ENCODE data around the gene PPP1R1A.

- TF ChIP-seq CTCF (IDR thresholded peaks at IDR 0.05): no peak
- no peak for TF ChIP-seq POLR2A (IDR thresholded peaks at IDR 0.05)
These were observed 17.0 kb downstream of the PPP1R1A start for GRCh38 chr12:54571193-54572188.
